ENCODE results near the gene CYYR1.

Gene CYYR1

GRCh38 chr21:26423511-26423910 lies 149.6 kb downstream of the CYYR1 start:
- no peak for DNase-seq

- DNase-seq, result no peak
Observed at GRCh38 chr21:26422706-26423105, 150.4 kb downstream of the CYYR1 start.

- DNase-seq, result no peak
Observed at GRCh38 chr21:26422138-26422537, 150.9 kb downstream of the CYYR1 start.

GRCh38 chr21:26421724-26422123 lies 151.4 kb downstream of the CYYR1 start:
- DNase-seq, result no peak
